GM18508 (cell line): ENCODE measurements around the gene ATP9B.
"Not testable (repeated sequence)": the region's sequence is repeated elsewhere in the genome, so short reads cannot be mapped to it uniquely, and the experiment has no call there.

ENCODE experiments used
- ATAC-seq: cut with Tn5 transposase; IDR thresholded peaks from one replicate; pipeline ENCODE4 v1.9.1; 2021; ENCODE audit warnings: moderate number of reproducible peaks; ENCODE audit not compliant: insufficient read depth, unreplicated experiment

ATP9B gene

GRCh38 chr18:79227621-79228020, 158.4 kb downstream of the ATP9B start:
- ATAC-seq: no peak

GRCh38 chr18:79229431-79229830, 160.2 kb downstream of the ATP9B start:
- ATAC-seq: no peak

- no peak for ATAC-seq
These were observed 165.2 kb downstream of the ATP9B start for GRCh38 chr18:79234438-79234837.

GRCh38 chr18:79239631-79240030, 170.4 kb downstream of the ATP9B start:
- no peak for ATAC-seq

- no peak for ATAC-seq
These were observed 172.6 kb downstream of the ATP9B start for GRCh38 chr18:79241755-79242154.

GRCh38 chr18:79242246-79242645, 173.1 kb downstream of the ATP9B start:
- no peak for ATAC-seq

- no peak for ATAC-seq
These were observed 176.4 kb downstream of the ATP9B start for GRCh38 chr18:79245517-79246001.

GRCh38 chr18:79246309-79247108, 177.3 kb downstream of the ATP9B start:
- ATAC-seq: peak; percentile 87

GRCh38 chr18:79248495-79249060, 179.4 kb downstream of the ATP9B start:
- no peak for ATAC-seq

GRCh38 chr18:79250301-79250981, 181.2 kb downstream of the ATP9B start:
- no peak for ATAC-seq

- no peak for ATAC-seq
These were observed 181.8 kb downstream of the ATP9B start for GRCh38 chr18:79251021-79251420.

- no peak for ATAC-seq
These were observed 183.9 kb downstream of the ATP9B start for GRCh38 chr18:79252904-79253633.

- ATAC-seq: no peak
These were observed 188.3 kb downstream of the ATP9B start for GRCh38 chr18:79257480-79257879.

- ATAC-seq: peak; percentile 62
These were observed 189.3 kb downstream of the ATP9B start for GRCh38 chr18:79258447-79258846.

- ATAC-seq: no peak
These were observed 190.0 kb downstream of the ATP9B start for GRCh38 chr18:79259218-79259617.

GRCh38 chr18:79260023-79260422, 190.8 kb downstream of the ATP9B start:
- no peak for ATAC-seq

- no peak for ATAC-seq
These were observed 191.3 kb downstream of the ATP9B start for GRCh38 chr18:79260510-79260909.

GRCh38 chr18:79265068-79265467, 195.9 kb downstream of the ATP9B start:
- ATAC-seq: not testable (repeated sequence)

GRCh38 chr18:79271812-79272211, 202.6 kb downstream of the ATP9B start:
- not testable (repeated sequence) for ATAC-seq

GRCh38 chr18:79272916-79273315, 203.7 kb downstream of the ATP9B start:
- ATAC-seq: no peak

- ATAC-seq: no peak
These were observed 205.6 kb downstream of the ATP9B start for GRCh38 chr18:79274823-79275222.
